GM12878 (cell line): ENCODE results near the gene HPS6. TPM values are rescaled to one million over a fixed set of nuclear protein-coding genes. Genes with fewer than 3 reads are reported as not detected.
A peak's percentile ranks its signal among the peaks of the same experiment; 100 is the strongest.

ENCODE experiments used
- BACH1 ChIP-seq: fragments of 450-650 bp; IDR thresholded peaks from 2 replicates; pipeline ENCODE4 v1.6.1; 2017; ENCODE audit warnings: mild to moderate bottlenecking, borderline replicate concordance
- EGR1 ChIP-seq, 2 experiments: IDR thresholded peaks; 1 replicate in 1 of 2; 2 replicates in 1 of 2; pipeline ENCODE4 v1.6.1; 2011 to 2012; ENCODE audit warnings: low read depth in 2 of 2, low read length in 2 of 2, borderline replicate concordance in 1 of 2, mild to moderate bottlenecking in 1 of 2, moderate library complexity in 1 of 2
- GATAD2B ChIP-seq: fragments of 450-650 bp; conservative IDR thresholded peaks from 2 replicates; pipeline ENCODE4 v1.6.1; 2017; ENCODE audit warnings: low read depth, mild to moderate bottlenecking, moderate library complexity
- HDAC2 ChIP-seq: fragments of 200-600 bp; sonication (generic); IDR thresholded peaks from 2 replicates; pipeline ENCODE4 v1.6.1; 2017
- HDGF ChIP-seq: fragments of 450-650 bp; IDR thresholded peaks from 2 replicates; pipeline ENCODE4 v1.6.1; 2016; ENCODE audit warnings: antibody characterized with exemption
- IKZF2 ChIP-seq, 2 experiments: fragments of 450-650 bp; IDR thresholded peaks; 2 replicates each; pipeline ENCODE4 v1.6.1; 2017; ENCODE audit warnings: mild to moderate bottlenecking in 2 of 2, moderate library complexity in 2 of 2
- KDM1A ChIP-seq: fragments of 200-600 bp; sonication (generic); IDR thresholded peaks from 2 replicates; pipeline ENCODE4 v1.6.1; 2016; ENCODE audit warnings: borderline replicate concordance
- LARP7 ChIP-seq: fragments of 450-650 bp; IDR thresholded peaks from 2 replicates; pipeline ENCODE4 v1.6.1; 2017; ENCODE audit warnings: mild to moderate bottlenecking
- MLLT1 ChIP-seq: fragments of 450-650 bp; IDR thresholded peaks from 2 replicates; pipeline ENCODE4 v1.6.1; 2016; ENCODE audit warnings: mild to moderate bottlenecking
- MXI1 ChIP-seq: fragments of 150-350 bp; IDR thresholded peaks from 2 replicates; pipeline ENCODE4 v1.6.1; 2011; ENCODE audit warnings: low read depth, mild to moderate bottlenecking, inconsistent platforms, low read length, improper control_type of control experiment
- NBN ChIP-seq: fragments of 450-650 bp; IDR thresholded peaks from 2 replicates; pipeline ENCODE4 v1.6.1; 2016
- PKNOX1 ChIP-seq: fragments of 450-650 bp; IDR thresholded peaks from 2 replicates; pipeline ENCODE4 v1.6.1; 2016; ENCODE audit warnings: mild to moderate bottlenecking
- POLR2A ChIP-seq: IDR thresholded peaks from 2 replicates; pipeline ENCODE4 v1.6.1; 2011; ENCODE audit warnings: low read depth, mild to moderate bottlenecking, low read length
- POLR2AphosphoS5 ChIP-seq: IDR thresholded peaks from 2 replicates; pipeline ENCODE4 v1.6.1; 2011; ENCODE audit warnings: mild to moderate bottlenecking, low read length, inconsistent platforms
- POU2F2 ChIP-seq: IDR thresholded peaks from 3 replicates; pipeline ENCODE4 v1.6.1; 2011; ENCODE audit warnings: low read depth, mild to moderate bottlenecking, low read length, borderline replicate concordance
- RAD21 ChIP-seq: IDR thresholded peaks from 2 replicates; pipeline ENCODE4 v1.6.1; 2011; ENCODE audit warnings: mild to moderate bottlenecking, low read depth, low read length, moderate library complexity; ENCODE audit not compliant: insufficient read depth
- RELB ChIP-seq: fragments of 450-650 bp; IDR thresholded peaks from 2 replicates; pipeline ENCODE4 v1.6.1; 2017; ENCODE audit warnings: low read depth, mild to moderate bottlenecking, moderate library complexity
- RUNX3 ChIP-seq: IDR thresholded peaks from 2 replicates; pipeline ENCODE4 v1.6.1; 2012; ENCODE audit warnings: low read length, inconsistent platforms
- SRF ChIP-seq, 2 experiments: IDR thresholded peaks; 2 replicates each; pipeline ENCODE4 v1.6.1; 2011; ENCODE audit warnings: low read depth in 2 of 2, low read length in 2 of 2, mild to moderate bottlenecking in 1 of 2, moderate library complexity in 1 of 2
- SUPT20H ChIP-seq: IDR thresholded peaks from 2 replicates; pipeline ENCODE4 v1.6.1; 2011; ENCODE audit warnings: low read depth, mild to moderate bottlenecking, low read length, moderate library complexity, borderline replicate concordance; ENCODE audit not compliant: control insufficient read depth
- YBX1 ChIP-seq: fragments of 450-650 bp; IDR thresholded peaks from 2 replicates; pipeline ENCODE4 v1.6.1; 2016; ENCODE audit warnings: antibody characterized with exemption
- YY1 ChIP-seq: IDR thresholded peaks from 2 replicates; pipeline ENCODE4 v1.6.1; 2011; ENCODE audit warnings: low read depth, mild to moderate bottlenecking, low read length
- ZSCAN29 ChIP-seq: fragments of 450-650 bp; IDR thresholded peaks from 2 replicates; pipeline ENCODE4 v1.6.1; 2017; ENCODE audit warnings: mild to moderate bottlenecking, moderate library complexity
- polyA plus RNA-seq, 11 experiments: library from polyadenylated mRNA; depleted of rRNA in 4 of 11; unstranded in 6 of 11; stranded (reverse) in 5 of 11; fragments of >200 nt; fragmentation: Nextera tagmentation in 4 of 11; fragmentation: Illumina TruSeq in 1 of 11; extraction: Ambion mirVana in 4 of 11; extraction: Trizol in 1 of 11; gene quantifications; 1 replicate in 1 of 11; 2 replicates in 10 of 11; pipeline versions ENCODE4 v1.2.1 to v1.2.3, GENCODE V29; 2011 to 2016; ENCODE audit warnings: inconsistent platforms in 2 of 11, missing spikeins in 2 of 11, low read depth in 1 of 11
- total RNA-seq, 4 experiments: library from RNA; depleted of rRNA in 3 of 4; stranded (reverse); fragments of >200 nt in 3 of 4; fragmentation: Illumina TruSeq in 1 of 4; extraction: Trizol in 1 of 4; gene quantifications; 2 replicates each; pipeline versions ENCODE4 v1.2.1 to v1.2.3, GENCODE V29; 2013 to 2021
- TF ChIP-seq, protein P1 (sequence below): fragments of 150-350 bp; IDR thresholded peaks from 2 replicates; pipeline ENCODE4 v1.6.1; 2014; ENCODE audit warnings: mild to moderate bottlenecking, low read depth, low read length

HPS6 gene
- total and polyA plus RNA-seq, 10 of the 15 experiments (the other 5 are each of a cell fraction or from before 2014, with no cell fraction given) = 1.4 to 28.0 (median 12.0) TPM

DNA sequence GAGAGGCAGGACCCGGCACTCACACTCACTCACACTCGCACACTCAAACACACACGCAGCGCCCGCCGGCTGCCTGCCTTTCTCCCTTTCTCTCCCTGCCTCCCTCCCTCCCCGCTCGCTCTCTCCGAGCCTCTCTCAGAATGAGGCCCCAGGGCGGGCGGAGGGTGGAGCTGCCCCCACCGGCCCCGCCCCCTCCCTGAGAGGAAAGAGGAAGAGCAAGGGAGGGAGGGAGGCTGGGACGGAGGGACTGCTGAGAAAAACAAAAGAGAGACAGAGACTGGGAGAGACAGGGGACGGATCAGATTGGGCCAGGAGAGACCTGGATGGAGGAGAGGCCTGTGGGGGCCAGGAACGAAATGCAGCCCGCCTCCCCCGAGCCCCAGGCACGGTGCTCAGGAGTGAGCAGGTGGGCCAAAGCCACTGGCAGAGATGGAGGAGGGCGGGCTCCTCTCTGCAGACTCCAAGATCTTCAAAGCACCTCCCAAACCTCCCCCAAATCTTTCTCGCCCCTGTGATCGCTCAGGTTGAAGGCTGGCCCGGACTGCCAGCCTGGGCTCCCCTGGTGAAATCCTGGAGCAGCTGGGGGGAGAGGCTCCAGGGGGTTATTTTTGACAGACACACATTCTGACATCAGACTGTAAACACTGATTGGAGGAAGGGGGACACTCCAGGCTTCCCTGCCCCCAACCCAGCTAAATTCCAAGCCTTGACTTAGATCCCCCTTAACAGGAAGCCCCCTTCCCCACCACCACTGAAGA lies 49.9 kb downstream of the HPS6 start (continued):
- peak; percentile 98 for TF ChIP-seq HDGF
- 0 out of 4 replicates have a peak, but pooled peaks of 1 of the 2 experiments have one; percentile 25 for TF ChIP-seq SRF (IDR thresholded peaks at IDR 0.05; ENCODE audit: low read depth in 2 of 2, low read length in 2 of 2)
- TF ChIP-seq YY1 = peak; percentile 63
- TF ChIP-seq EGR1 (IDR thresholded peaks at IDR 0.05; ENCODE audit: borderline replicate concordance in 1 of 2, low read depth in 2 of 2, low read length in 2 of 2) = peak in 1 of 2 experiments; percentile 49; a peak in 2 of 3 replicates
- TF ChIP-seq, protein P1, sequence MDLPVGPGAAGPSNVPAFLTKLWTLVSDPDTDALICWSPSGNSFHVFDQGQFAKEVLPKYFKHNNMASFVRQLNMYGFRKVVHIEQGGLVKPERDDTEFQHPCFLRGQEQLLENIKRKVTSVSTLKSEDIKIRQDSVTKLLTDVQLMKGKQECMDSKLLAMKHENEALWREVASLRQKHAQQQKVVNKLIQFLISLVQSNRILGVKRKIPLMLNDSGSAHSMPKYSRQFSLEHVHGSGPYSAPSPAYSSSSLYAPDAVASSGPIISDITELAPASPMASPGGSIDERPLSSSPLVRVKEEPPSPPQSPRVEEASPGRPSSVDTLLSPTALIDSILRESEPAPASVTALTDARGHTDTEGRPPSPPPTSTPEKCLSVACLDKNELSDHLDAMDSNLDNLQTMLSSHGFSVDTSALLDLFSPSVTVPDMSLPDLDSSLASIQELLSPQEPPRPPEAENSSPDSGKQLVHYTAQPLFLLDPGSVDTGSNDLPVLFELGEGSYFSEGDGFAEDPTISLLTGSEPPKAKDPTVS = no peak
- no peak for TF ChIP-seq HDAC2
- peak; percentile 54; the same call in 1 of the 2 replicates for TF ChIP-seq BACH1
- TF ChIP-seq KDM1A = no peak
- TF ChIP-seq RUNX3 = no peak
- TF ChIP-seq IKZF2 (IDR thresholded peaks at IDR 0.05) = peak; percentile 30 to 45; a peak in 2 of 4 replicates
- no peak for TF ChIP-seq SUPT20H
- TF ChIP-seq ZSCAN29 = no peak
- TF ChIP-seq RAD21 = no peak
- TF ChIP-seq RELB = peak; percentile 65
- peak; percentile 55; the same call in 1 of the 3 replicates for TF ChIP-seq POU2F2
- peak; percentile 10; the same call in 1 of the 2 replicates for TF ChIP-seq PKNOX1
- TF ChIP-seq GATAD2B = peak; percentile 36; the same call in 1 of the 2 replicates
- TF ChIP-seq POLR2A = peak; percentile 92
- TF ChIP-seq LARP7 = no peak
- peak; percentile 36; the same call in 1 of the 2 replicates for TF ChIP-seq MXI1
- TF ChIP-seq MLLT1 = 0 out of 2 replicates have a peak, but pooled peaks have one; percentile 12
- peak; percentile 82 for TF ChIP-seq POLR2AphosphoS5
- no peak for TF ChIP-seq YBX1
- peak; percentile 79; the same call in 1 of the 2 replicates for TF ChIP-seq NBN
